ENCODE data around the gene TMEM164.

- no peak for TF ChIP-seq RFX5 (IDR thresholded peaks at IDR 0.05; ENCODE audit: low read depth, low read length)
- no peak for TF ChIP-seq EP300 (IDR thresholded peaks at IDR 0.05; ENCODE audit: borderline replicate concordance in 1 of 2, control insufficient read depth in 1 of 2, low read depth in 2 of 2, low read length in 2 of 2)
- TF ChIP-seq RBBP5 (conservative IDR thresholded peaks at IDR 0.05): no peak
- no peak for TF ChIP-seq CTCF (IDR thresholded peaks at IDR 0.05 in 2 of 3, conservative IDR thresholded peaks at IDR 0.05 in 1 of 3; ENCODE audit: control insufficient read depth in 2 of 3, extremely low read depth in 1 of 3, insufficient read depth in 1 of 3, low read depth in 3 of 3, low read length in 3 of 3)
- no peak for TF ChIP-seq POLR2A (IDR thresholded peaks at IDR 0.05; ENCODE audit: low read depth, low read length)
- TF ChIP-seq USF1 (IDR thresholded peaks at IDR 0.05; ENCODE audit: borderline replicate concordance, extremely low read length, insufficient read depth, low read depth, low read length): no peak
- no peak for TF ChIP-seq GATAD2B (conservative IDR thresholded peaks at IDR 0.05; ENCODE audit: low read depth)
- no peak for TF ChIP-seq CEBPZ (IDR thresholded peaks at IDR 0.05; ENCODE audit: low read depth, low read length)
- TF ChIP-seq BCL3 (IDR thresholded peaks at IDR 0.05; ENCODE audit: borderline replicate concordance, insufficient read depth, low read depth, low read length, poor library complexity, severe bottlenecking): no peak
Measured at GRCh38 chrX:109997786-109998452, 5.0 kb upstream of the TMEM164 start.

Measured in GM12878 (cell line).